ENCODE measurements around the gene DGKQ. TPM values are rescaled to one million over a fixed set of nuclear protein-coding genes. Genes with fewer than 3 reads are reported as not detected.

DGKQ gene
- total RNA-seq, 4 donors from 2014 or later: 4.8 to 10.2 (median 8.1) TPM

- no peak for DNase-seq (ENCODE audit: low spot score)
Measured at GRCh38 chr4:996997-997374, 23.6 kb upstream of the DGKQ start.

GRCh38 chr4:996030-996996, 22.9 kb upstream of the DGKQ start:
- TF ChIP-seq CTCF (IDR thresholded peaks at IDR 0.05): no peak
- ATAC-seq (ENCODE audit: low FRiP score): no peak

More at GRCh38 chr4:996997-997374, 23.6 kb upstream of the DGKQ start:
- TF ChIP-seq CTCF (IDR thresholded peaks at IDR 0.05): no peak
- ATAC-seq (ENCODE audit: low FRiP score): no peak

GRCh38 chr4:995311-996026, 22.1 kb upstream of the DGKQ start:
- no peak for DNase-seq (ENCODE audit: low spot score)
- TF ChIP-seq CTCF (IDR thresholded peaks at IDR 0.05): no peak
- no peak for ATAC-seq (ENCODE audit: low FRiP score)

More at GRCh38 chr4:996030-996996, 22.9 kb upstream of the DGKQ start:
- no peak for DNase-seq (ENCODE audit: low spot score)

GRCh38 chr4:993111-994029, 20.0 kb upstream of the DGKQ start, which contains the start of gene SLC26A1:
SLC26A1 (minus strand) TSS chr4:993404; CDS start chr4:991703, 1,701 bp downstream.
- DNase-seq (ENCODE audit: low spot score) (no peak), ATAC-seq (ENCODE audit: low FRiP score) (no peak)
- no peak for TF ChIP-seq CTCF (IDR thresholded peaks at IDR 0.05)

- DNase-seq (ENCODE audit: low spot score): no peak
- TF ChIP-seq CTCF (IDR thresholded peaks at IDR 0.05): no peak
- ATAC-seq (ENCODE audit: low FRiP score): peak; percentile 27
Measured at GRCh38 chr4:992297-993110, 19.1 kb upstream of the DGKQ start.

Measured in omental fat pad (tissue), 4 donors.